ENCODE data around the gene C20orf202. TPM values are rescaled to one million over a fixed set of nuclear protein-coding genes. Genes with fewer than 3 reads are reported as not detected.
"Not testable (repeated sequence)": the region's sequence is repeated elsewhere in the genome, so short reads cannot be mapped to it uniquely, and the experiment has no call there.

C20orf202 gene
- total RNA-seq, 4 donors from 2014 or later, result 1.1 TPM; not detected in 3

- intact Hi-C loops (cut with DNase I), result no loop called here
- TF ChIP-seq POLR2A (IDR thresholded peaks at IDR 0.05), result no peak
- no peak for TF ChIP-seq CTCF (IDR thresholded peaks at IDR 0.05)
- DNase-seq, result no peak
- Histone ChIP-seq H3K4me1 (no peaks in the 10 kb centered on the region), H3K27ac (no peak overlapping the region), H3K9me3 (no peaks in the 10 kb centered on the region), H3K36me3 (no peaks in the 10 kb centered on the region), H3K4me3 (no peak overlapping the region), H3K27me3 (peaks cover 0 to 4% (median 0%) of the 10 kb centered on the region in 4 donors)
Measured at GRCh38 chr20:1247689-1248088, 44.4 kb downstream of the C20orf202 start.

- intact Hi-C loops (cut with DNase I); H3K36me3 ChIP-seq; H3K27me3 ChIP-seq: not testable (repeated sequence)
Measured at GRCh38 chr20:1250282-1250681, 47.0 kb downstream of the C20orf202 start.

GRCh38 chr20:1252416-1252815 is 49.2 kb downstream of the C20orf202 start:
- intact Hi-C loops (cut with DNase I), result no loop called here
- Histone ChIP-seq H3K4me3 (no peak overlapping the region), H3K36me3 (no peaks in the 10 kb centered on the region), H3K27ac (no peak overlapping the region), H3K4me1 (no peaks in the 10 kb centered on the region), H3K27me3 (peaks cover 0 to 31% (median 0%) of the 10 kb centered on the region in 4 donors), H3K9me3 (no peaks in the 10 kb centered on the region)
- 63 to 81% methylated on average over 3 of the region's 3 CpGs for WGBS, 2 donors
- TF ChIP-seq POLR2A (IDR thresholded peaks at IDR 0.05), result no peak
- TF ChIP-seq CTCF (IDR thresholded peaks at IDR 0.05), result no peak
- no peak for DNase-seq

More at GRCh38 chr20:1250282-1250681, 47.0 kb downstream of the C20orf202 start:
- not testable (repeated sequence) for DNase-seq, H3K4me3 ChIP-seq, H3K4me1 ChIP-seq, H3K27ac ChIP-seq, H3K9me3 ChIP-seq
- WGBS, 2 donors, result 89 to 91% methylated on average over 2 of the region's 2 CpGs

GRCh38 chr20:1254254-1254653 is 51.0 kb downstream of the C20orf202 start:
- Histone ChIP-seq H3K9me3 (no peaks in the 10 kb centered on the region), H3K27me3 (peaks cover 0 to 42% (median 0%) of the 10 kb centered on the region in 4 donors), H3K4me1 (no peaks in the 10 kb centered on the region), H3K4me3 (no peak overlapping the region), H3K27ac (no peak overlapping the region), H3K36me3 (no peaks in the 10 kb centered on the region)
- 53 to 67% methylated on average over 2 of the region's 2 CpGs for WGBS, 2 donors
- TF ChIP-seq CTCF (IDR thresholded peaks at IDR 0.05) (no peak), POLR2A (IDR thresholded peaks at IDR 0.05) (no peak)
- intact Hi-C loops (cut with DNase I), result no loop called here
- DNase-seq, result no peak

GRCh38 chr20:1255675-1256074 is 52.4 kb downstream of the C20orf202 start:
- no peaks in the 10 kb centered on the region for H3K36me3 ChIP-seq
- no peak overlapping the region for H3K4me3 ChIP-seq
- no peak for DNase-seq
- TF ChIP-seq CTCF (IDR thresholded peaks at IDR 0.05) (no peak), POLR2A (IDR thresholded peaks at IDR 0.05) (no peak)
- 64 to 67% methylated on average over 2 of the region's 2 CpGs for WGBS, 2 donors
- no peak overlapping the region for H3K27ac ChIP-seq
- intact Hi-C loops (cut with DNase I), result no loop called here
- H3K4me1 ChIP-seq, result no peaks in the 10 kb centered on the region
- H3K27me3 ChIP-seq, result peaks cover 0 to 46% (median 0%) of the 10 kb centered on the region in 4 donors
- H3K9me3 ChIP-seq, result no peaks in the 10 kb centered on the region

Other genes with a start within 250 kb of the C20orf202 start
- gene RSPO4, start 201.1 kb upstream of the C20orf202 start, total RNA-seq, result under 1 TPM in 3 of 4 donors, not detected in 1; 0.18 to 0.23 (median 0.19) TPM
- gene PSMF1, start 84.9 kb upstream of the C20orf202 start, total RNA-seq, result 100 to 1,000 TPM in 1 of 4 donors, 10 to 100 TPM in 3; 70.0 to 111 (median 89.0) TPM
- 1 to 10 TPM in 1 of 4 donors, under 1 TPM in 3; 0.13 to 1.1 (median 0.77) TPM for gene TMEM74B, start 18.5 kb upstream of the C20orf202 start, total RNA-seq
- gene RAD21L1, start 22.6 kb downstream of the C20orf202 start, total RNA-seq, result not detected
- 1 to 10 TPM in 3 of 4 donors, under 1 TPM in 1; 0.83 to 2.5 (median 1.5) TPM for gene SNPH, start 62.8 kb downstream of the C20orf202 start, total RNA-seq
- 100 to 1,000 TPM in 3 of 4 donors, 10 to 100 TPM in 1; 90.2 to 175 (median 134) TPM for gene SDCBP2, start 125.7 kb downstream of the C20orf202 start, total RNA-seq
- gene FKBP1A, start 189.6 kb downstream of the C20orf202 start, total RNA-seq, result 100 to 1,000 TPM in 3 of 4 donors, 10 to 100 TPM in 1; 76.2 to 132 (median 102) TPM